Activated CD4-positive, alpha-beta T cell treated with anti-CD3 and anti-CD28 coated beads for 4 hours (primary cell): ENCODE measurements around the gene CA10.

Source experiments
- DNase-seq, 2 donors: peaks; one replicate each; pipeline ENCODE4 v3.0.0-alpha.2; 2020

Gene CA10

GRCh38 chr17:51709694-51710633, 448.6 kb downstream of the CA10 start:
- DNase-seq: no peak

DNA sequence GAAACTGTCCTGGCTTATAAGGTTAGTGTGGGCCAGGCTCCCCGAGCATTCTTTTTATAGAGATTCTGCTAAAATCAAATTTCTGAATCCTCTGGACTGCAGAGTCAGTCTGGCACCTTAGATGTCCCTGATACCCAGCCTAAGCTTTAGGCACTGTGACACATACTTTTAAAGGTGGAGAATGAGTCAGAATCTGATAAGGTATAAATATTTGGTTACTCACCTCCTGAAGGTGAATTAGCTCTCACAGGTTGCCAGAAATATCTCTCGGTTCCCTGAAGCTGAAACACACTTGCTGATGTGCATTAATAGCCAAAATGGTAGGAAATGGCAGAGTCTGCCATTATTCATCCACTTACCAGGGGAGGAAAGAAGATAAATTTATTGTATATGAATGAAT, 451.3 kb downstream of the CA10 start:
- no peak for DNase-seq

DNA sequence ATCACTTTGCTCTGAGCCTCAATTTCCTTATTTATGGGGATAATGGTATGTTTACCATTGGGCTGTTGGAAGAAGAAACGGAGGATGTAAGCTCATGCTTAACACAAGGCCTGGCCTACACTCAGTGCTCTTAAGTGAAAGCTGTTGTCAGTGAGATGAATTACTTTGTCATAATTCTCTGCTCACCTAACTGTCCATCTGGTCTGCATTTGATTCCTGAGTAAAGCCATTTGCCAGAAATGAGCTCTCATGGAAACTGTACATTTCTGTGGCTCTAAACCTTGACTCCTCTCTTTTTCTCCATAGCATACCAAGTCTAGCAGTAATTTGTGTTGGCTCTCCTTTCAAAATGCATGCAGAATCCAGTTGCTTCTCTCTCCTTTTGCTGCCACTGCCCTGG, 452.4 kb downstream of the CA10 start:
- DNase-seq: no peak

GRCh38 chr17:51703361-51704341, 454.9 kb downstream of the CA10 start:
- DNase-seq: no peak

DNA sequence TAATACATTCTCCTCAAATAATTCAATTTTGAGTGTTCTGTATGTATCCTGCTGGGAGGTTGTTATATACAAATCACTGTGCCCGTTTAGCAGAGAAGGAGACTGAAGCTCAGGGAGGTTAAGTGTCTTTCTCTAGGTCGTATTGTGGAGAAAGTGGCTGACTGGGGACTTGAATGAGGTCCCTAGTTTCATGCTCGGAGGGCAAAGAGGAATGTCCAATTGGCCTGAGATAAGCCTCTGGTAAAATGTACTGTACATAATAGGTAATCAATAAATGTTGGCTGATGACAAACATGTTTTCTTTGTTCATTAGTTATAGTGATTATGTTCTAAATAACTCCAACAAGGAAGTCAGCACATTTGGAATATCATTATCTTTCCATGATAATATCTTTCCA, 455.6 kb downstream of the CA10 start:
- no peak for DNase-seq

- no peak for DNase-seq
These were observed 457.0 kb downstream of the CA10 start for GRCh38 chr17:51701501-51701900.

- DNase-seq: no peak
These were observed 458.3 kb downstream of the CA10 start for GRCh38 chr17:51700011-51700760.

DNA sequence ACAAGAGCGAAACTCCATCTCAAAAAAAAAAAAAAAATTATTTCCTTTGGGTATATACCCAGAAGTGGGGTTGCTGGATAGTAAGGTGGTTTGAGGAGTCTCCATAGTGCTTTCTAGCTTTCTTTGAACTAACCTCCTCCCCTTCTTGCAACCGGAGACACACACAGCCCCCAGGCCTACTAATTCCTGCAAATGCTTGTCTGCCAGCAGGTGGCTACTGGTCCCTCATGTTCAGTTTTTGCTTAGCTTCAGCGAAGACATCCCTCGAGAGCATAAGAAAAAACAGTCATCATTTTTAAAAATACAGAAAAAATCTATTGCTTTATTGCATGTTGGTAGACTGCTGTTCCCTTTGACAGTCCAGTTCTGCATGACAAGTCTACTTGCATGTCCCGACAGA, 459.2 kb downstream of the CA10 start:
- DNase-seq: no peak

GRCh38 chr17:51692917-51693316, 465.6 kb downstream of the CA10 start:
- DNase-seq: no peak

GRCh38 chr17:51687887-51688286, 470.6 kb downstream of the CA10 start:
- no peak for DNase-seq

GRCh38 chr17:51685287-51685909, 473.1 kb downstream of the CA10 start:
- no peak for DNase-seq

GRCh38 chr17:51684214-51684613, 474.3 kb downstream of the CA10 start:
- no peak for DNase-seq

GRCh38 chr17:51683291-51683690, 475.2 kb downstream of the CA10 start:
- DNase-seq: no peak

- no peak for DNase-seq
These were observed 476.4 kb downstream of the CA10 start for GRCh38 chr17:51682115-51682514.

GRCh38 chr17:51677875-51678274, 480.6 kb downstream of the CA10 start:
- DNase-seq: no peak

DNA sequence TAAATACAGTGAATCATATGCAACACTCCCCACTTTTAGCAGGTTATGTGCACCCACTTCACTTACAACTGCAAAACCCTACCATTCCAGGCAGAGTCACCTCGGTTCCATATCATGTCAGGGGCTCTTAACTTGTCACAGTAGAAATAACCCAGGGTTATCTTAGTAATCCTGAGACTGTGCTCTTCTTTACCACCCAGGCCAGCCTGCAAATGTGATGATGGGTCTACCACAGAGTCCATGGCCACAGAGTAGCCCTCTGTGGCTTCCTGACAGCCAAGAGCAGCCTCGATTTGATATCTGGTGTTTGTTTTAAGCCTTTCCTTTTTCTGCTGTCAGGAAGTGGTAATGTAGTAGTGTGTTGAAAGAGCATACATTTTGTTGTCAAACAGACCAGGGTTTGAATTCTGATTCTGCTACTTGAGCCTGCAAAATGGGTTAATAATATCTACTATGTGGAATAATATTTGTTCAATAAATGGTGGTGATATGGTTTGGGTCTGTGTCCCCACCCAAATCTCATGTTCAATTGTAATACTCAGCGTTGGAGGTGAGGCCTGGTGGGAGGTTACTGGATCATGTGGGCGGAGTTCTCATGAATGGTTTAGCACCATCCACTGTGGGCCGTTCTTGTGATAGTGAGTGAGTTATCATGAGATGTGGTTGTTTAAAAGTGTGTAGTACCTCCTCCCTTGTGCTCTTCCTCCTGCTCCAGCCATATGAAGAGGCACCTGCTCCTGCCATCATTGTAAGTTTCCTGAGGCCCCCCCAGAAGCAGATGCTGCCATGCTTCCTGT, 481.6 kb downstream of the CA10 start:
- DNase-seq: no peak

DNA sequence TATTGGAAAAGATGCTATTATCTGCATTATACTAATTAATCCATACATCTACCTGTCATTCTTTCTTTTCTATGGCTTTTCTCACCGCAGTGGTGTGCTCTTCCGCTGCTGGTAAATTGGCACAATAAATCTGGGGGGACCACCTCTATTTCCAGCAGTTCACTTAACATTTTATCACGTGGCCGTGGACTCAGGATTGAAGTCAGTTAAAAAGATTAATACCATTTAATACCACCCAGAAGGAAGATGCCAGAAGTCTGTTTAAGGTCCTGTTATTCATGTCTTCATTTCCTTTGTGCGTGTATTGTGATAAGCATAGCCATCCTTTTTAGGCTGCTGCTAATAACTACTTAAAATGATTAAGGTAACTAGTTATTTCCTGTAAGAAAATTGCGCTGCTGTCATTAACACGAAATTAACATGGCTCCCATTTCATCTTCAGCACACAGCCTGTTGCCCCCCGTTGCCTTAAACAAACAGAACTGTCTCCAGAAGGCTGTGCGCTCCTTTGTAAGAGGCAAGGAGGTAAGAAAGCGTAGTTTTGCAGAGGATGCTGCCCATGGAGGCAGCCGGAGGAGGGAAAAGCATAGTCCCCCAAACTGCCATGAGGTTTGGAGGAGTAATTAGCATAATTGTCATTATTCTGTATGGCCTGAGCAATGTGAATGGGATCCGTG, 483.8 kb downstream of the CA10 start:
- no peak for DNase-seq

GRCh38 chr17:51673070-51673469, 485.4 kb downstream of the CA10 start:
- no peak for DNase-seq

DNA sequence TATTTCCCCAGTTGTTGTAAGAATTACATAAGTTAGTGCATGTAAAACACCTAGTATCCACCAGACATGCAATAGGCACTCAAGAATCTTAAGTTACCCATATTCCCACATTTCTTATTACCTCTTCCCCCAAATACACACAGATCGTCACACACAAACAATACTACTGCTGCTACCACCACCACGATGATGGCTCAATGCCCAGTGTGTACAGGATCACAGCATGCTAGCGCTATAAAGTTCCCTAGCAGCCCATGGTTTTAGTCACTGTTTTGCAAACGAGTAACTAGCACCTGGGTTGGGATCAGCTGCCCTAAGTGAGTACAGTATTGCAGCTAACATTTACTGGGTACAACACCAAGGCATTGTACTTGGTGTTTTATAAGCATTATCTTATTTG, 486.4 kb downstream of the CA10 start:
- no peak for DNase-seq

DNA sequence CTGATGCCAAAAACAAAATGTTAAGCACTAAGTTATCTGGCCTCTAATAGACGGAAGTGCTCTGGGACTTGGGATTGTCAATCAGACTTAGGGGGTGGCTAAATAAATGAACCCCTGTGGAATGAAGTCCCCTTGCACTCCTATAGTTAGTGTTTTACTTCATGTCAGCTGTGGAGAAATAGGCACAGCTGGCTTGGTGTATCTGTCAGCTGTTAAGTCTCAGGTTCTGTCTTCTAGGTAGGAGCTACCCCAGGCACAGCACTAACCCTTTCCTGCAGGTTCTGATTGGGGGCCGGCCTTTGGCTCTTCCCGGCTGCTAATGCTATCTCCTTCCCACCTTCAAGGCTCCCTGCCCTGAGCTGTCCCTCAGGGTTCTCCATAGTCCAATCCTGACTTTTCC, 487.6 kb downstream of the CA10 start:
- no peak for DNase-seq

DNA sequence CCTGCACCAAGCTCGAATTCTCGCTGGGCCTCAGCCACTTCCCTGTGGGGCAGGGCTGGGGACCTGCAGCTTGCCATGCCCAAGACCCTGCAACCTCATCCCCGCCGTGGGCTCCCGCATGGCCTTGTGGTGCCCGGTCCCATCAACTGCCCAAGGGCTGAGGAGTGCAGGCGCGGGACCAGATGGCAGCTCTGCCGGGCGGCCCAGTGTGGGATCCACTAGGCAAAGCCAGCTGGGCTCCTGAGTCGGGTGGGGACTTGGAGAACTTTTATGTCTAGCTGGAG, 489.6 kb downstream of the CA10 start:
- DNase-seq: no peak
